Fibroblast of lung (primary cell): ENCODE measurements around the gene NF2. TPM values are rescaled to one million over a fixed set of nuclear protein-coding genes. Genes with fewer than 3 reads are reported as not detected.

Experiments used
- DNase-seq, 2 donors: peaks; one replicate each; pipeline versions ENCODE4 v3.0.0 to v3.0.0-alpha.2; 2010; ENCODE audit warnings: low read depth in 2 of 2
- H2AFZ ChIP-seq: 2 replicates; pipeline ENCODE4 v1.5.1; 2012; ENCODE audit warnings: low read length, control low read depth, inconsistent platforms
- H3K27ac ChIP-seq: 2 replicates; pipeline ENCODE4 v1.5.1; 2011; ENCODE audit warnings: low read length, control low read depth; ENCODE audit not compliant: insufficient read depth
- H3K27me3 ChIP-seq: 2 replicates; pipeline ENCODE4 v1.5.1; 2011; ENCODE audit warnings: mild to moderate bottlenecking, low read length; ENCODE audit not compliant: control insufficient read depth, insufficient read depth
- H3K36me3 ChIP-seq: 2 replicates; pipeline ENCODE4 v1.5.1; 2011; ENCODE audit warnings: low read length; ENCODE audit not compliant: control insufficient read depth, insufficient read depth
- H3K4me1 ChIP-seq: 2 replicates; pipeline ENCODE4 v1.5.1; 2011; ENCODE audit warnings: low read length; ENCODE audit not compliant: control insufficient read depth, insufficient read depth; ENCODE audit errors: extremely low read depth
- H3K4me2 ChIP-seq: 2 replicates; pipeline ENCODE4 v1.5.1; 2011; ENCODE audit warnings: low read length, control low read depth; ENCODE audit not compliant: insufficient read depth; ENCODE audit errors: extremely low read depth
- H3K4me3 ChIP-seq, 4 experiments: fragments of 200-600 bp in 1 of 4; sonication (generic) in 1 of 4; replicated peaks in 1 of 4; 2 replicates each; pipeline ENCODE4 v1.5.1; 2011 to 2016; ENCODE audit warnings: low read length in 4 of 4, low read depth in 3 of 4, mild to moderate bottlenecking in 3 of 4, control low read depth in 2 of 4, inconsistent platforms in 1 of 4, mixed read lengths in 1 of 4; ENCODE audit not compliant: insufficient read depth in 1 of 4; ENCODE audit errors: control extremely low read depth in 1 of 4
- H3K79me2 ChIP-seq: 2 replicates; pipeline ENCODE4 v1.5.1; 2012; ENCODE audit warnings: mild to moderate bottlenecking, low read length, inconsistent platforms; ENCODE audit not compliant: control insufficient read depth, insufficient read depth
- H3K9ac ChIP-seq: 2 replicates; pipeline ENCODE4 v1.5.1; 2011; ENCODE audit warnings: mild to moderate bottlenecking, low read length, control low read depth; ENCODE audit not compliant: insufficient read depth
- H3K9me3 ChIP-seq: 2 replicates; pipeline ENCODE4 v1.5.1; 2012; ENCODE audit warnings: low read depth, low read length; ENCODE audit not compliant: control insufficient read depth, insufficient read depth
- H4K20me1 ChIP-seq: 2 replicates; pipeline ENCODE4 v1.5.1; 2011; ENCODE audit warnings: low read length; ENCODE audit not compliant: control insufficient read depth, insufficient read depth; ENCODE audit errors: extremely low read depth
- CTCF ChIP-seq, 2 donors: IDR thresholded peaks in 1 of 2; conservative IDR thresholded peaks in 1 of 2; 1 replicate in 1 of 2; 2 replicates in 1 of 2; pipeline ENCODE4 v1.5.1; 2011 to 2012; ENCODE audit warnings: low read length in 2 of 2, control low read depth in 1 of 2, inconsistent platforms in 1 of 2, low read depth in 1 of 2, mild to moderate bottlenecking in 1 of 2
- EZH2 ChIP-seq: IDR thresholded peaks from 2 replicates; pipeline ENCODE4 v1.5.1; 2012; ENCODE audit warnings: low read length, control low read depth, mild to moderate bottlenecking; ENCODE audit errors: missing control alignments
- polyA plus RNA-seq, 2 donors: library from polyadenylated mRNA; depleted of rRNA in 1 of 2; stranded (reverse) in 1 of 2; unstranded in 1 of 2; fragments of >200 nt; gene quantifications; 2 replicates each; pipeline ENCODE4 v1.2.1, GENCODE V29; 2011 to 2012; ENCODE audit warnings: missing spikeins in 1 of 2
- total RNA-seq: library from RNA; depleted of rRNA; stranded (reverse); fragments of >200 nt; gene quantifications from 2 replicates; pipeline ENCODE4 v1.2.1, GENCODE V29; 2014

The NF2 gene
- total and polyA plus RNA-seq, 2 donors (not counting 1 experiment from before 2014, with no cell fraction given): 55.5 to 80.9 TPM

DNA sequence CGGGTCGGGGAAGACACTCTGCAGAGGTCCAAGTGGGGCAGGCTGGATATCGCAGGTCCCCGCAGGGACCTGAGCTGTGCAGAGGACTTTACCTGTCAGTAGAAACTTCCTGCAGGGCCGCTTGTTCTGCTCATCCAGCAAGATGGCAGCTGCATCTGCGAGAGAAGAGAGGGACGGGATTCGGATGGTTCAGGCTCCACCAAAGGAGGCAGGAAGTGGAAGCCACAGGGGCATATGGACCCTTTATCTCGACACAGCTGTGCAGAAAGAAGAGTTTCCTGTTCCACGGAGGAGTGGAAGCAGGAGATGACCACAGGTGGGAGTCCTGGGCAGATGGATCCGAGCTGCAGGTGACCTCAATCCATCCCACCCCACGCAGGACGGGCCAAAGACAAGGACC lies 138.9 kb downstream of the NF2 start:
- Histone ChIP-seq H3K9ac (no peak overlapping the region), H3K79me2 (no peaks in the 10 kb centered on the region), H3K36me3 (no peaks in the 10 kb centered on the region), H3K9me3 (no peaks in the 10 kb centered on the region), H2AFZ (no peak overlapping the region), H3K27me3 (no peaks in the 10 kb centered on the region), H3K27ac (no peak overlapping the region), H3K4me2 (no peak overlapping the region), H3K4me3 (no peak overlapping the region), H3K4me1 (no peaks in the 10 kb centered on the region), H4K20me1 (no peaks in the 10 kb centered on the region)
- no peak for DNase-seq
- TF ChIP-seq CTCF (conservative IDR thresholded peaks at IDR 0.05 in 1 of 2, IDR thresholded peaks at IDR 0.05 in 1 of 2; ENCODE audit: low read depth in 1 of 2, low read length in 2 of 2) (no peak), EZH2 (no peak)

DNA sequence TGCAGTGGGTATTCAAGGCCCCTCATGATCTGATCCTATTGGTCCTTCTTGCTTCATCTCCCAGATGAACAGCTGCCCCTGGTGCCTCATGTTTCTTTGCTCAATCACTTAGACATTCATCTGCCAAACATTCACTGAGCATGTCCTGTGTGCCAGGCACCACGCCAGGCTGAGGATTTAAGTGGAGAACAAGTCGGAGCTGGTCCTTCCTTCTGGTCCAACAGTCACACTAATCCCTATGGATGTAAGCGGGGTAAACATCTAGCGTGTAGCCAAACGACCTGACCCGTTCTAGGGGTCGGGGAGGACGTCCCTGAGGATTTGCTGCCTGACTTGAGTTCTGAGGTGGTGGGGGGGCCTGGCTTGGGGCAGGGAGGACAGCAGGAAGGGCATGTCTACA lies 141.5 kb downstream of the NF2 start:
- Histone ChIP-seq H3K27me3 (no peaks in the 10 kb centered on the region), H3K36me3 (no peaks in the 10 kb centered on the region), H3K27ac (no peak overlapping the region), H3K4me1 (no peaks in the 10 kb centered on the region), H3K9ac (no peak overlapping the region), H3K4me3 (no peak overlapping the region), H3K79me2 (no peaks in the 10 kb centered on the region), H3K9me3 (no peaks in the 10 kb centered on the region), H3K4me2 (no peak overlapping the region), H4K20me1 (no peaks in the 10 kb centered on the region), H2AFZ (no peak overlapping the region)
- peak; percentile 27 to 59 for DNase-seq
- no peak for TF ChIP-seq EZH2
- no peak for TF ChIP-seq CTCF (conservative IDR thresholded peaks at IDR 0.05 in 1 of 2, IDR thresholded peaks at IDR 0.05 in 1 of 2; ENCODE audit: low read depth in 1 of 2, low read length in 2 of 2)

GRCh38 chr22:29747832-29748231 lies 144.4 kb downstream of the NF2 start:
- Histone ChIP-seq H3K4me2 (no peak overlapping the region), H3K79me2 (no peaks in the 10 kb centered on the region), H3K36me3 (no peaks in the 10 kb centered on the region), H3K4me3 (no peak overlapping the region), H3K27ac (no peak overlapping the region), H2AFZ (no peak overlapping the region), H3K9ac (no peak overlapping the region), H3K4me1 (no peaks in the 10 kb centered on the region), H4K20me1 (no peaks in the 10 kb centered on the region), H3K27me3 (no peaks in the 10 kb centered on the region), H3K9me3 (no peaks in the 10 kb centered on the region)
- no peak for DNase-seq
- TF ChIP-seq EZH2 (no peak), CTCF (conservative IDR thresholded peaks at IDR 0.05 in 1 of 2, IDR thresholded peaks at IDR 0.05 in 1 of 2; ENCODE audit: low read depth in 1 of 2, low read length in 2 of 2) (no peak)

Other genes with a start within 250 kb of the NF2 start
- gene AP1B1, start 215.1 kb upstream of the NF2 start, total RNA-seq: 26.2 and 44.1 TPM in 2 replicates
- gene AP1B1, start 215.1 kb upstream of the NF2 start, polyA plus RNA-seq: 45.6 and 76.0 TPM in 2 replicates
- not detected in 2 replicates for gene RFPL1, start 165.1 kb upstream of the NF2 start, total RNA-seq
- gene RFPL1, start 165.1 kb upstream of the NF2 start, polyA plus RNA-seq: not detected in 2 replicates
- gene NEFH, start 123.4 kb upstream of the NF2 start, total RNA-seq: 0.17 and 0.26 TPM in 2 replicates
- gene NEFH, start 123.4 kb upstream of the NF2 start, polyA plus RNA-seq: 0.37 and 2.1 TPM in 2 replicates
- 47.8 and 52.8 TPM in 2 replicates for gene THOC5, start 49.9 kb upstream of the NF2 start, total RNA-seq
- gene THOC5, start 49.9 kb upstream of the NF2 start, polyA plus RNA-seq: 48.5 and 60.7 TPM in 2 replicates
- 33.9 and 55.5 TPM in 2 replicates for gene NIPSNAP1, start 22.5 kb upstream of the NF2 start, total RNA-seq
- 51.8 and 62.1 TPM in 2 replicates for gene NIPSNAP1, start 22.5 kb upstream of the NF2 start, polyA plus RNA-seq
- not detected in 2 replicates for gene CABP7, start 116.4 kb downstream of the NF2 start, total RNA-seq
- gene CABP7, start 116.4 kb downstream of the NF2 start, polyA plus RNA-seq: not detected in 2 replicates
- gene ZMAT5, start 163.4 kb downstream of the NF2 start, total RNA-seq: 18.7 and 21.6 TPM in 2 replicates
- gene ZMAT5, start 163.4 kb downstream of the NF2 start, polyA plus RNA-seq: 13.4 and 21.0 TPM in 2 replicates
- gene UQCR10, start 163.7 kb downstream of the NF2 start, total RNA-seq: 80.4 and 117 TPM in 2 replicates
- gene UQCR10, start 163.7 kb downstream of the NF2 start, polyA plus RNA-seq: 112 and 134 TPM in 2 replicates
- 19.8 and 23.8 TPM in 2 replicates for gene ASCC2, start 234.6 kb downstream of the NF2 start, total RNA-seq
- 30.5 and 41.2 TPM in 2 replicates for gene ASCC2, start 234.6 kb downstream of the NF2 start, polyA plus RNA-seq